Thyroid gland (tissue), 4 donors: ENCODE measurements around the gene DUSP7.

ENCODE experiments used
- CTCF ChIP-seq, 6 experiments: fragments of 200-600 bp in 3 of 6; fragments of 450-650 bp in 3 of 6; sonication (generic) in 3 of 6; IDR thresholded peaks; one replicate each; pipeline ENCODE4 v1.5.1; 2016 to 2019; ENCODE audit warnings: antibody characterized with exemption in 6 of 6, mild to moderate bottlenecking in 2 of 6, inconsistent platforms in 1 of 6, moderate library complexity in 1 of 6
- POLR2A ChIP-seq, 2 donors: fragments of 450-650 bp; IDR thresholded peaks; one replicate each; pipeline ENCODE4 v1.6.1; 2017; ENCODE audit warnings: antibody characterized with exemption in 2 of 2, mild to moderate bottlenecking in 2 of 2, moderate library complexity in 1 of 2

GRCh38 chr3:52032702-52033408 lies 23.5 kb downstream of the DUSP7 start:
- TF ChIP-seq CTCF (IDR thresholded peaks at IDR 0.05) = no peak
- TF ChIP-seq POLR2A (IDR thresholded peaks at IDR 0.05) = no peak
